HG02852 (cell line): Measurements from ENCODE around the gene DLG5.

ENCODE experiments used
- ATAC-seq: cut with Tn5 transposase; IDR thresholded peaks from one replicate; pipeline ENCODE4 v1.9.1; 2021; ENCODE audit warnings: mild to moderate bottlenecking, moderate library complexity; ENCODE audit not compliant: unreplicated experiment

Gene DLG5, protein sequence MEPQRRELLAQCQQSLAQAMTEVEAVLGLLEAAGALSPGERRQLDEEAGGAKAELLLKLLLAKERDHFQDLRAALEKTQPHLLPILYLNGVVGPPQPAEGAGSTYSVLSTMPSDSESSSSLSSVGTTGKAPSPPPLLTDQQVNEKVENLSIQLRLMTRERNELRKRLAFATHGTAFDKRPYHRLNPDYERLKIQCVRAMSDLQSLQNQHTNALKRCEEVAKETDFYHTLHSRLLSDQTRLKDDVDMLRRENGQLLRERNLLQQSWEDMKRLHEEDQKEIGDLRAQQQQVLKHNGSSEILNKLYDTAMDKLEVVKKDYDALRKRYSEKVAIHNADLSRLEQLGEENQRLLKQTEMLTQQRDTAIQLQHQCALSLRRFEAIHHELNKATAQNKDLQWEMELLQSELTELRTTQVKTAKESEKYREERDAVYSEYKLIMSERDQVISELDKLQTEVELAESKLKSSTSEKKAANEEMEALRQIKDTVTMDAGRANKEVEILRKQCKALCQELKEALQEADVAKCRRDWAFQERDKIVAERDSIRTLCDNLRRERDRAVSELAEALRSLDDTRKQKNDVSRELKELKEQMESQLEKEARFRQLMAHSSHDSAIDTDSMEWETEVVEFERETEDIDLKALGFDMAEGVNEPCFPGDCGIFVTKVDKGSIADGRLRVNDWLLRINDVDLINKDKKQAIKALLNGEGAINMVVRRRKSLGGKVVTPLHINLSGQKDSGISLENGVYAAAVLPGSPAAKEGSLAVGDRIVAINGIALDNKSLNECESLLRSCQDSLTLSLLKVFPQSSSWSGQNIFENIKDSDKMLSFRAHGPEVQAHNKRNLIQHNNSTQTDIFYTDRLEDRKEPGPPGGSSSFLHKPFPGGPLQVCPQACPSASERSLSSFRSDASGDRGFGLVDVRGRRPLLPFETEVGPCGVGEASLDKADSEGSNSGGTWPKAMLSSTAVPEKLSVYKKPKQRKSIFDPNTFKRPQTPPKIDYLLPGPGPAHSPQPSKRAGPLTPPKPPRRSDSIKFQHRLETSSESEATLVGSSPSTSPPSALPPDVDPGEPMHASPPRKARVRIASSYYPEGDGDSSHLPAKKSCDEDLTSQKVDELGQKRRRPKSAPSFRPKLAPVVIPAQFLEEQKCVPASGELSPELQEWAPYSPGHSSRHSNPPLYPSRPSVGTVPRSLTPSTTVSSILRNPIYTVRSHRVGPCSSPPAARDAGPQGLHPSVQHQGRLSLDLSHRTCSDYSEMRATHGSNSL (N-terminal part only)

GRCh38 chr10:77926566-77927401, at the start of gene DLG5:
DLG5 (minus strand) TSS chr10:77926755; CDS start chr10:77926520, 235 bp downstream.
- no peak for ATAC-seq

DNA sequence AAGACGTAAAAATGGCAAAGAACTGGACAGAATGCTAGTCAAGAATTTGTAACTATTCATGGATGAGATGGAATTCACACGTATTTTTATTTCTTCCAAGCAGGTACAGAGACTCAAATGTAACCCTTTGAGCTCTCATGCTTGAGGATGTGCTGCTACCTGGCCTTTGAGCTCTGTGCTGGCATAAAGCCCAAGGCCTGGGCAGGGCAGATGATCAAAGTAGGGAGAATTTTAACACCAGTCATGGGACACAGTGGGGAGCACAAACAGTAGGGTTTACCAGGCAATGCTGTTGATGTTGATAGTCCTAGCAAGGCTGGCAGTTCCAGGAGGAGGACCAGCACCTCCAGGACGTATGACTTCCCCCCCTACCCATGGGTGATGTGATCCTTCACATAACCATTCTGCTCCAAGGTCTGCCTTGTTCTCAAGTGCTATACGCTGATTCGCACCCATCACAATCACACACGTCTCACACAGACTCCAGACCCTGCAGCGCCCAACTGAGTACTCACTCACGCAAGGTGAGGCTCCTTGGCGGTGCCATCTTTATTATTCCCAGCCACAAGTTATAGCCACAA, 48.6 kb upstream of the DLG5 start:
- ATAC-seq = no peak

DNA sequence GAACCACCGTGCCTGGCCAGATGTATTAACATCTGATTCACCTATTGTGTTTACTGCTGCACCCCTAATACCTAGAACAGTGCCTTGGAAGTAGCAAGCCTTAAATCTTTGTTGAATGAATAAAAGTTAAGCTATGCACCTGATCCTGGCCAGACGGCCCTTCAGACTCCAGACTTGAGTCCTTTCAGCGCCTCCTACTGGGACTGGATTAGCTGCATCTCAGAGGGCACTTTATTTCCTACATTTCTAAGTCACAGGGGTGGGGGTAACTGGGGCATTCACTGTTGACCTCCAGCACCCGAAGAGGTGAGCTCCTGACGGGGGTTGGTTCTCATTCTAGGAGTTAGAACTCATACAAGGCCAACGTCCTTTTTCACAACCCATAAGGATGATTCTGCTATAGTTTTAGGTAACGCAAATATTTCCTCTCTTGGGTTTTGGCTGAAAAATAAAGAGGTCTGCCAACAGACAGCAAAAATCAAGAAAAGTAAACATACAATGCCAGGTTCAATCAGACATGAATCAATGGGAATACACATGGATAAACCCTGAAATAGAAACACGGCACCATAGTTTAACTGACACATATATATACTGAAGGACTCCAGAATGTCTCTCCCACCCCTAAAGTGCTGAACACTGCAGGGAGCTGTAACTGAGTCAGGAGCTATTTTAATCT, 48.0 kb upstream of the DLG5 start:
- ATAC-seq = no peak

DNA sequence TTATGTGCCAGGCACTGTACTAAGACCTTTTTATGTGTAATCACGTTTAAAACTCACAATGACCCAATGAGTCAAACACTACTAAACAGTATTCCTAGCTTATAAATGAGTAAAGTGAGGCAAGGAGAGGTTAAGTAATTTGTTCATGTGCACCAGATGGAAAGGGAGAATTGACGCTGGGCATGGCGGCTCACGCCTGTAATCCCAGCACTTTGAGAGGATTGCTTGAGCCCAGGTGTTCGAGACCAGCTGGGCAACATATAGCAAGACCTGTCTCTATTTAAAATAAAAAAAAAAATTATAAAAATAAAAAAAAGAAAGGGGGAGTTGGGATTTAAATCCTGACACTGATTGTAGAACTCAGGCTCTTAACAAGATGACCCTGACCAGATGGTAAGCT, 46.7 kb upstream of the DLG5 start:
- no peak for ATAC-seq

- ATAC-seq = no peak
These were observed 45.6 kb upstream of the DLG5 start for GRCh38 chr10:77972148-77972547.

DNA sequence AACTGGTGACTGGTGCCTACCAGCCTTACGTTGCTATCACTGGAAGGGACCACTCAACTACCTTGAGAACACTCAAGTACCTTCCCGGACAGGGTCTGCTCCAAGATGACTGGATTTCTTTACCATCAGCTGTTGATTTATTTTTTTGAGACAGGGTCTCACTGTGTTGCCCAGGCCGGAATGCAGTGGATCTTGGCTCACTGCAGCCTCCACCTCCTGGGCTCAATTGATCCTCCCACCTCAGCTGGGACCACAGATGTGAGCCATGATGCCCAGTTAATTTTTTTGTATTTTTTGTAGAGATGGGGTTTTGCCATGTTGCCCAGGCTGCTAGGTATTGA, 45.2 kb upstream of the DLG5 start:
- ATAC-seq = no peak

DNA sequence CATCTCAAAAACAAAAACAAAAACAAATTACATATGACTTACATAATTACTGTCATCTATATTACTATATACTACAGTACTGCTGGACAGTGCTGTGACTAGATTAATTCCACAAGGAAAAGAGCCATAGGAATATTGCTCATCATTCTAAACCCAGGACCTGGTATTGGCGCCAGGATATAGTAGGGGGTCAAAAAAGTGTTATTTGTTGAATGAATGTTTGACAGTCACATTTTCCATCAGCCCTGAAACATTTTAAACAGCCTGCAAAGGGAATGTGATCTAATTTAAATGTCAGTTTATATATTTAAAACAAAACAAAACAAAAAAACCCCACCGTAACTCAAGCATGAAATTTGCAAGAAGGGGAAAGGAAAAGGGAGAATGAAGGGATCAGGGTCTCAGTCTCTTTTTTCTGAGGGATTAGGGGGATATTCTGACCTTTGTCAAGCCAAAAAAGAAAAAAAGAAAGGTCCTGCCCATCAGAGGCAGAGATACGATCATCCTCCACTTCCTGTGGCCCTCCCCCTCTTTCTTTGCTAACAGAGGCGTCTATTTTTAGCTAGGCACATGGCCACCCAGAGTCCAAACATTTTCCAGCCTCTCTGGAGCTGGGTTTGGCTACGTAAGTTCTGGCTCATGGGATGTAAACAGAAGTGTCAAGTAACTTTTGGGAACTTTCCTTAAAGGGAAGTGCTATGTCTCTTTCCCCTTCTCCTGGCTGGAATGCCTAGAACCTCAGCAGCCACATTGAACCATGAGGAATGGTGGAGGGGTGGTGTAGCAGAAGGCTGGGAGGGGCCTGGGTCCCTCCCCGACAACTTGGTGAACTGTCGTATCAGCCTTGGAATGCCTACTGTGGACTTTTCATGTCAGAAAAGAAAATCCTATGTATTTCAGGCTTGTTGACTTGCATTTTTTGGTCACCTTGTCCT, 44.6 kb upstream of the DLG5 start:
- no peak for ATAC-seq

DNA sequence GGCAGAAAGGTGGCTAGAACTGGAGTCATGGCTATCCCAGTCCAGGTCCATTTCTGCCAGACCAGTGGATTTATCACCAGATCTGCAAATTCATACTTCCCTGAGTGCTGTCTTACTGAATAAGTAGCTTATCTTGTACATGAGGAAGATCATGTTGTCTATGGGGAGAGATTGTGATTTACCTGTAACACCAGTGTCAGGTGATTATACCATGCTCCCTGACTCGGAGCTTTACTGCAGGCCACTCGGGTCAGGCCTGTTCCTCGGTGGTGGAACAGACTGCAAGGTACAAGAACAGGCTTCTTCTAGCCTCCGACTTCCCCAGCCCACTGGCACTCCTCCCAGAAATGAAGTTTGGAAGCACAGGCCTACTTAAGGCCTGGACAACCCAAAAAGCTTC, 42.6 kb upstream of the DLG5 start:
- no peak for ATAC-seq

DNA sequence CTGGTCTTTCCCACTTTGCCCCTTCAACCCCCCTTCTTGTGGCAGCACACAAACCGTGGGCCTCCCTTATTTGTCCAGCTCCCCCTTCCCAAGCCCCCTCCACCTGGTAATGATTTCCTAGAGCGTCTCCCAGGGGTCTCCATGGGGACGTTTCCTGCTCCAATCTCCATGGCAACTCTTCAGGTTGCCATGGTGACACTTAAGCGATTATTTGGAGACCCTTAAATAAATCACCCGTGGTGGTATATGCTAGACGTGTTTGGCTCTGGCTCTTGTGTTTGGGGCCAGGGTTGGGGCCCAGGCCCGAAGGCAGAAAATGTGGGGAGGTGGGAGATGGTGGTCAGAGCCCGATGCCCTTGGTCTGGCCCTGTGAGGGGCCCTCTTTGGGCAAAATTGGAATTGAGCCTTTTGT, 41.1 kb upstream of the DLG5 start:
- ATAC-seq = no peak

- no peak for ATAC-seq
These were observed 38.7 kb upstream of the DLG5 start for GRCh38 chr10:77965294-77965693.

DNA sequence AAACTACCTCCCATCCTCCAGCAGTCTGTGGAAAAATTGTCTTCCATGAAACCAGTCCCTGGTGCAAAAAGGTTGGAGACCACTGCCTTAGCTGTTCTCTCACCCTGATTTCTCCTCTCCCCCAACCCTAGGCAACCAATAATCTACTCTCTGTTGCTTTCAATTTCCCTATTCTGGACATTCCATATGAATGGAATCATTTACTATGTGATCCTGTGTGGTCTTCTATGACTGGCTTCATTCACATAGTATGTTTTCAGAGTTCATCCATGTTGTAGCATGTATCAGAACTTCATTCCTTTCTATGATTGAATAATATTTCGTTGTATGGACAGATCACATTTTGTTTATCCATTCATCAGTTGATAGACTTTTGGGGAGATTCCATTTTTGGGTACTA, 38.3 kb upstream of the DLG5 start:
- ATAC-seq = no peak

DNA sequence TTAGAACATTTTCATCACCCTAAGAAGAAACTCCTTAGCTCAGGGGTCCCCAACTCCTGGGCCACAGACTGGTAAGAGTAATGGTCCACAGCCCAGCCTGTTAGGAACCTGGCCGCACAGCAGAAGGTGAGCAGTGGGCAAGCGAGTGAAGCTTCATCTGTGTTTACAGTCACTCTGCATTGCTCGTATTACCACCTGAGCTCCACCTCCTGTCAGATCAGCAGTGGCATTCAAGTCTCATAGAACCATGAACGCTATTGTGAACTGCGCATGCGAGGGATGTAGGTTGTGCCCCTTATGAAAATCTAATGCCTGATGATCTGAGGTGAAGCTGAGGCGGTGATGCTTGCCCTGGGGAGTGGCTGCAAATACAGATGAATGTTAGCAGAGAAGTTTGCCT, 37.3 kb upstream of the DLG5 start:
- ATAC-seq = no peak

GRCh38 chr10:77962350-77963146, 36.0 kb upstream of the DLG5 start:
- ATAC-seq = no peak

DNA sequence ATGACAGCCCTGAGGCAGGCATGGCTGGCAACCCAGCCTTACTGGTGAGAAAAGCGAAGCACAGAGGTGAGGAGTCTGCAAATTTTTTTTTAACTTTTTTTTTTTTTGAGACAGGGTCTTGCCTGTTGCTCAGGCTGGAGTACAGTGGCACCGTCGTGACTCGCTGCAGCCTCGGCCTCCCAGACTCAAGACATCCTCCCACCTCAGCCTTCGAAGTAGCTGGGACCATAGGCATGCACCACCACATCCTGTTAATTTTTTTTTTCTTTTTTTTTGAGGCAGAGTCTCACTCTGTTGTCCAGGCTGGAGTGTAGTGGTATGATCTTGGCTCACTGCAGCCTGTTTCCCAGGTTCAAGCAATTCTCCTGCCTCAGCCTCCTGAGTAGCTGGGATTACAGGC, 35.1 kb upstream of the DLG5 start:
- ATAC-seq = no peak

- ATAC-seq = no peak
These were observed 34.3 kb upstream of the DLG5 start for GRCh38 chr10:77960829-77961329.

- ATAC-seq = no peak
These were observed 33.4 kb upstream of the DLG5 start for GRCh38 chr10:77959887-77960455.

GRCh38 chr10:77959384-77959783, 32.8 kb upstream of the DLG5 start:
- ATAC-seq = no peak
